HG03575 (cell line): ENCODE results near the gene APBA2.

ENCODE experiments used
- ATAC-seq: cut with Tn5 transposase; IDR thresholded peaks from one replicate; pipeline ENCODE4 v1.9.1; 2021; ENCODE audit not compliant: unreplicated experiment, insufficient number of reproducible peaks, low FRiP score; ENCODE audit errors: extremely low read depth

APBA2 gene

GRCh38 chr15:28986726-28987125 is 101.0 kb downstream of the APBA2 start:
- no peak for ATAC-seq

GRCh38 chr15:28987337-28987736 is 101.6 kb downstream of the APBA2 start:
- no peak for ATAC-seq

- no peak for ATAC-seq
Observed at GRCh38 chr15:28989239-28989830, 103.6 kb downstream of the APBA2 start.

- no peak for ATAC-seq
Observed at GRCh38 chr15:28989896-28990295, 104.1 kb downstream of the APBA2 start.

- no peak for ATAC-seq
Observed at GRCh38 chr15:28990390-28990789, 104.6 kb downstream of the APBA2 start.

- ATAC-seq, result no peak
Observed at GRCh38 chr15:28991236-28992171, 105.7 kb downstream of the APBA2 start.

GRCh38 chr15:28992336-28992864 is 106.6 kb downstream of the APBA2 start:
- ATAC-seq, result no peak

- ATAC-seq, result no peak
Observed at GRCh38 chr15:28993051-28993719, 107.4 kb downstream of the APBA2 start.

GRCh38 chr15:28993720-28994053 is 107.9 kb downstream of the APBA2 start:
- ATAC-seq, result no peak

- ATAC-seq, result no peak
Observed at GRCh38 chr15:28994142-28994830, 108.5 kb downstream of the APBA2 start.

- no peak for ATAC-seq
Observed at GRCh38 chr15:28994831-28995596, 109.2 kb downstream of the APBA2 start.

- no peak for ATAC-seq
Observed at GRCh38 chr15:28995705-28996104, 109.9 kb downstream of the APBA2 start.

- no peak for ATAC-seq
Observed at GRCh38 chr15:28996289-28996688, 110.5 kb downstream of the APBA2 start.

- no peak for ATAC-seq
Observed at GRCh38 chr15:28996953-28997352, 111.2 kb downstream of the APBA2 start.

- no peak for ATAC-seq
Observed at GRCh38 chr15:28997791-28998190, 112.0 kb downstream of the APBA2 start.

- ATAC-seq, result no peak
Observed at GRCh38 chr15:28998511-28998910, 112.7 kb downstream of the APBA2 start.

GRCh38 chr15:29003191-29003839 is 117.5 kb downstream of the APBA2 start:
- no peak for ATAC-seq

- no peak for ATAC-seq
Observed at GRCh38 chr15:29003840-29004233, 118.1 kb downstream of the APBA2 start.
